Measurements from ENCODE around the gene THRB. TPM values are rescaled to one million over a fixed set of nuclear protein-coding genes. Genes with fewer than 3 reads are reported as not detected.
"Not testable (repeated sequence)": the region's sequence is repeated elsewhere in the genome, so short reads cannot be mapped to it uniquely, and the experiment has no call there.

Gene THRB
- total and polyA plus RNA-seq, 8 donors: 2.1 to 12.4 (median 7.8) TPM

DNA sequence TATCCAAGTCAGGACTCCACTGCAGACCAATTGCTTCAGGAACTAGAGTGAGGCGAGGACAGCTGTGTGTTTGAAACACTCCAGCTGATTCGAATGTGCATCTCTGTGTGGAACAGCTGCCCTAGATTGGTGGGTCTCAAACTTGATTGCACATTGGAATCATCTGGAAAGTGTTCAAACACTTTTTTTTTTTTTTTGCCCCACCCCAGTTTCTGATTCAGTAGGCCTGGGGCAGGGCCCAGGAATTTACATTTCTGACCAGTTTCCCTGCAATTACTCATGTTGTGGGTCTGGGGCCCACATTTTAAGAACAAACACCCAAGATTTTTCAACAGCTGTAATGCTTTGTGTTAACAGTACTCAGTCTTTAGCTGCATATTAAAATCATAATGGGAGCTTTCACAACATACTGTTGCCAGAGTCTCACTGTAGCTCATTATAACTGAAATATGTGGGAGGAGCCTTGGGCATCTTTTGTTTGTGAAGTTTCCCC lies 392.9 kb downstream of the THRB start:
- DNase-seq: no peak
- ATAC-seq: no peak
- 87 to 96% methylated on average over 2 of the region's 2 CpGs for WGBS, 2 donors
- Histone ChIP-seq H3K9me3 (no peaks in the 10 kb centered on the region), H3K27me3 (no peaks in the 10 kb centered on the region), H3K4me1 (no peaks in the 10 kb centered on the region), H3K36me3 (no peaks in the 10 kb centered on the region), H3K4me3 (no peak overlapping the region), H3K27ac (no peak overlapping the region)
- no peak for FAIRE-seq
- intact Hi-C loops (cut with DNase I): no loop called here
- TF ChIP-seq, protein P1, sequence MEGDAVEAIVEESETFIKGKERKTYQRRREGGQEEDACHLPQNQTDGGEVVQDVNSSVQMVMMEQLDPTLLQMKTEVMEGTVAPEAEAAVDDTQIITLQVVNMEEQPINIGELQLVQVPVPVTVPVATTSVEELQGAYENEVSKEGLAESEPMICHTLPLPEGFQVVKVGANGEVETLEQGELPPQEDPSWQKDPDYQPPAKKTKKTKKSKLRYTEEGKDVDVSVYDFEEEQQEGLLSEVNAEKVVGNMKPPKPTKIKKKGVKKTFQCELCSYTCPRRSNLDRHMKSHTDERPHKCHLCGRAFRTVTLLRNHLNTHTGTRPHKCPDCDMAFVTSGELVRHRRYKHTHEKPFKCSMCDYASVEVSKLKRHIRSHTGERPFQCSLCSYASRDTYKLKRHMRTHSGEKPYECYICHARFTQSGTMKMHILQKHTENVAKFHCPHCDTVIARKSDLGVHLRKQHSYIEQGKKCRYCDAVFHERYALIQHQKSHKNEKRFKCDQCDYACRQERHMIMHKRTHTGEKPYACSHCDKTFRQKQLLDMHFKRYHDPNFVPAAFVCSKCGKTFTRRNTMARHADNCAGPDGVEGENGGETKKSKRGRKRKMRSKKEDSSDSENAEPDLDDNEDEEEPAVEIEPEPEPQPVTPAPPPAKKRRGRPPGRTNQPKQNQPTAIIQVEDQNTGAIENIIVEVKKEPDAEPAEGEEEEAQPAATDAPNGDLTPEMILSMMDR (IDR thresholded peaks at IDR 0.05): no peak

- H3K4me3 ChIP-seq: no peak overlapping the region
- 77 to 78% methylated on average over 11 of the region's 11 CpGs for WGBS, 2 donors
- no peaks in the 10 kb centered on the region for H3K36me3 ChIP-seq
- TF ChIP-seq, protein P1 (IDR thresholded peaks at IDR 0.05): no peak
- H3K9me3 ChIP-seq: no peaks in the 10 kb centered on the region
- ATAC-seq (no peak), FAIRE-seq (no peak), DNase-seq (no peak)
- H3K27ac ChIP-seq: no peak overlapping the region
- no peaks in the 10 kb centered on the region for H3K4me1 ChIP-seq
- intact Hi-C loops (cut with DNase I): no loop called here
- H3K27me3 ChIP-seq: no peaks in the 10 kb centered on the region
Observed at GRCh38 chr3:24100696-24101402, 393.8 kb downstream of the THRB start.

- no peaks in the 10 kb centered on the region for H3K27me3 ChIP-seq
- TF ChIP-seq, protein P1 (IDR thresholded peaks at IDR 0.05): no peak
- DNase-seq: no peak
- no peak overlapping the region for H3K4me3 ChIP-seq
- no peak overlapping the region for H3K27ac ChIP-seq
- H3K36me3 ChIP-seq: no peaks in the 10 kb centered on the region
- no peaks in the 10 kb centered on the region for H3K4me1 ChIP-seq
- FAIRE-seq: no peak
- 70 to 80% methylated on average over 6 of the region's 6 CpGs for WGBS, 2 donors
- H3K9me3 ChIP-seq: no peaks in the 10 kb centered on the region
- intact Hi-C loops (cut with DNase I): no loop called here
- no peak for ATAC-seq
Observed at GRCh38 chr3:24096695-24097290, 397.9 kb downstream of the THRB start.

DNA sequence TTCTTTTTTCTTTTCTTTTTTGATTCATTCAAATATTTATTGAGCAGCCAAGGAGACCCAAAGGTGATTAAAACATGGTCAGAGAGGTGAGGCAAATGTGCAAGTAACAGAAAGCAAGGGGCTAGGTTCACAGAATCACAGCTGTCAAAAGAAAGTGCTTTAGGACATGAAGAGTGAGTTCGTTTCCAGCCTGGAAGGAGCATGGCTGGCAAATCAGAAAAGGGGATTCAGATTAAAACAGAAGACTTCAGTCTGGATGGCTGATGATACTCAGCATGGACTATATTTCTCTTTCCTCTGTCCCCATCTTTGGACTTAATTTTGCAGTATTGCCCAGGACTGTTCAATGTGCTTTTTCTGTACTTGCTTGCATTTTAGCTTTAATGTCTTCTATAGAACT lies 398.4 kb downstream of the THRB start:
- no peak for DNase-seq
- FAIRE-seq: no peak
- ATAC-seq: no peak
- WGBS, 2 donors: 44 to 52% methylated on average over 1 of the region's 1 CpG
- H3K27me3 ChIP-seq: no peaks in the 10 kb centered on the region
- TF ChIP-seq, protein P1 (IDR thresholded peaks at IDR 0.05): no peak
- H3K36me3 ChIP-seq: no peaks in the 10 kb centered on the region
- H3K4me1 ChIP-seq: no peaks in the 10 kb centered on the region
- no peaks in the 10 kb centered on the region for H3K9me3 ChIP-seq
- intact Hi-C loops (cut with DNase I): no loop called here
- H3K4me3 ChIP-seq: no peak overlapping the region
- no peak overlapping the region for H3K27ac ChIP-seq

GRCh38 chr3:24094818-24095217 lies 399.8 kb downstream of the THRB start:
- H3K27me3 ChIP-seq; intact Hi-C loops (cut with DNase I); DNase-seq; H3K4me1 ChIP-seq; H3K9me3 ChIP-seq; H3K4me3 ChIP-seq; FAIRE-seq; ATAC-seq; H3K27ac ChIP-seq; H3K36me3 ChIP-seq: not testable (repeated sequence)
- 47 to 57% methylated on average over 14 to 16 of the region's 17 CpGs for WGBS, 2 donors
